ENCODE measurements around the gene CBLN3. TPM values are rescaled to one million over a fixed set of nuclear protein-coding genes. Genes with fewer than 3 reads are reported as not detected.

CBLN3 gene
- total RNA-seq, 2 donors from 2014 or later = 15.7 to 30.7 TPM

DNA sequence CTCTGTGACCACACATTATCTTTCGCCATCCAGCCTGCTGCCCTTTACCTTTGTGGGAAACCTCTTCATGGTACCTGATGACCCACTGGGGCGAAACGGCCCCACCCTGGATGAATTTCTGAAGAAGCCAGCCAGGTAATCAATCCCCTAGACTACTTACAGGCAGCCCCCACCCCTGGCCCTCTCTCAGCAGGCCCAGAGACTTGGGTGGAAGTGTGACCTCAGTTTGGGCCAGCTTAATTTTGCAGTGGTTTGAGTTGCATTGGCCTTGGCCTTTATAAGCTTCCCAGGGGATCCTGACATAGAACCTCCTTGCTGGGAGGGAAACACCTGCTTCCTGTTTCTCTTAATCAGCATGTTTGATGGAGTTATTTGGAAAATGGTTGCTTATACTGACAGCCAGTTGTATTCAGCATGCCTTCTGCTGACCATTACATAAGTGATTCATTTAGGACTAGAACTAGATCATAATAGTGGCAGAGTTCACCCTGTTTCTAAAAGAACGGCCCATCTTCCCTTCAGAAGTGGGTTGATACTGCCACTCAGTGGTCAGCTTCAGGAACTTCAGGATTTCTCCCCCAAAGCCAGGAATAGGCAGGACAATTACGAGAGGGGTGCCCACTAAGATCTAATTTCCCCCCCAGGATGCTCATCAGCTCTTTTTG is 7.0 kb upstream of the CBLN3 start:
- peak; percentile 33 to 47 for ATAC-seq (replicated peaks in 1 of 2)
- Mint-ChIP-seq H3K27me3 (ENCODE audit: low read depth) (no peaks in the 10 kb centered on the region), H3K4me1 (ENCODE audit: low read depth) (peaks cover 50% of the 10 kb centered on the region), H3K9me3 (no peaks in the 10 kb centered on the region), H3K27ac (peak overlapping the region; percentile 16), H3K4me3 (no peak overlapping the region), H3K36me3 (ENCODE audit: insufficient read depth in 2 of 2) (peaks cover 8 to 25% of the 10 kb centered on the region in 2 donors)
- DNase-seq = peak in 1 of 2 donors; percentile 41

DNA sequence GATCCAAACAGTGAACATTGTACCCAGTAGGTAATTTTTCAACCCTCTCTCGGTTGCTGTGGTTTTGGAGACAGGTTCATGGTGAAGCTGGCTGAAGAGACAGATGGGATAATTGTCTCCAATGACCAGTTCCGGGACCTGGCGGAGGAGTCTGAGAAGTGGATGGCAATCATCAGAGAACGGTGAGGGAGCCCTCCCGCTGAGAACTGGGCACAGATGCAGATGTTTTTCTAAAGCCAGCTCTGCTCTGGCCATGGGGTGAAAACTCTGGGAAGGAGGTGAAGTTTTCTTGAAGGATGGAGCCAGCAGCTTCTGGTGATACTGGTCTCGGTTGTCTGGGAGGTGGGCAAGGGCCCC is 6.5 kb upstream of the CBLN3 start:
- H3K9me3 Mint-ChIP-seq = no peaks in the 10 kb centered on the region
- peak overlapping the region; percentile 59 for H3K27ac Mint-ChIP-seq
- DNase-seq (no peak), ATAC-seq (replicated peaks in 1 of 2) (no peak)
- peaks cover 50% of the 10 kb centered on the region for H3K4me1 Mint-ChIP-seq (ENCODE audit: low read depth)
- H3K36me3 Mint-ChIP-seq (ENCODE audit: insufficient read depth in 2 of 2) = peaks cover 8 to 29% of the 10 kb centered on the region in 2 donors
- H3K27me3 Mint-ChIP-seq (ENCODE audit: low read depth) = no peaks in the 10 kb centered on the region
- no peak overlapping the region for H3K4me3 Mint-ChIP-seq

DNA sequence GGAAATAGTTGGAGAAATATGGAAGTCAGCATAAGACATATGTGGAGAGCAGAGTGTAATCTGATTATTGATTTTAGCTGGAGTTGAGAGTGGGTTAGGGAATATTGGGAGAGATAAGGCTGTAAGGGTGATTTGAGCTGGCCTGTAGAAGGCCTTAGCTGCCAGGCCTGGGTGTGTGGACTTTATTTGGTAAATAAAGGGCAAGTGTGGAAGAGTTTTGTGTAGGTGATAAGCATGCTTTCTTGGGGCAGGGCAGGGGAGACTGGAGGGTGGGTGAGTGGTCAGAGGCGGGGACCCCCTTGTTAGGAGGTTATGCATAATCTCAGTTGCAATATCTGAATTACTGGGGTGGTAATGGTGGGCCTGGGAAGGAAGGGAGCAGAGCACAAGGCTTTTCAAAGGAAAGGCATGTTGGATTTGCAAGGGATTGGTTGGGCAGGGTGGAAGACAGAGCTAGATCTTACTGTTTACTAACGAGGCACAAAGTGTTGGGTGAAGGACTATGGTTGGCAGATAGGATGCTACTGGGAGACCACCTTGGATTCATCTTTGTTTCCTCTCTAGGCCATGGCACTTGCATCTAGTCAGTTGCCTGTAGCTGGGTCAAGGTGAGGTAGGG is 5.8 kb upstream of the CBLN3 start:
- ATAC-seq (replicated peaks in 1 of 2) = no peak
- Mint-ChIP-seq H3K4me3 (no peak overlapping the region), H3K4me1 (ENCODE audit: low read depth) (peaks cover 45% of the 10 kb centered on the region), H3K9me3 (no peaks in the 10 kb centered on the region), H3K27ac (peak overlapping the region; percentile 59), H3K27me3 (ENCODE audit: low read depth) (no peaks in the 10 kb centered on the region), H3K36me3 (ENCODE audit: insufficient read depth in 2 of 2) (peaks cover 10 to 25% of the 10 kb centered on the region in 2 donors)
- no peak for DNase-seq

DNA sequence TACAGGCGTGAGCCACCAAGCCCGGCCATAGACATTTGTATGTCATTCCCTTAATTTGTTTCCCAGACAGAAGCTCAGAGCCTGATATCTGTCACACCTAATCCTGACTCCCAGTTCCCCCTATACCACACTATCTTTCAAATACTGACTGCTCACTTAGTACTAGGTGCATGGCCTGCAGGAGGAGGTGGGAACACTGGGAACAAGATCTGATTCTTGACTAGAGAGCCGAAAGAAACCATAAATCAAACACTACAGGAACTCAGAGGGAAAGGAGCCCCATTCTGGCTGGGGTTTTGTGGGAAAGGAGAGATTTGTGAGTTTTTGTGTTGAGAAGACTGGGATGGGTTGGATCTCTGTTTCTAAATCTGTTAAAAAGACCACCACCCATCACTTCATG is 5.2 kb upstream of the CBLN3 start:
- no peaks in the 10 kb centered on the region for H3K27me3 Mint-ChIP-seq (ENCODE audit: low read depth)
- peaks cover 10 to 24% of the 10 kb centered on the region in 2 donors for H3K36me3 Mint-ChIP-seq (ENCODE audit: insufficient read depth in 2 of 2)
- H3K4me1 Mint-ChIP-seq (ENCODE audit: low read depth) = peaks cover 44% of the 10 kb centered on the region
- no peak for DNase-seq
- no peak overlapping the region for H3K4me3 Mint-ChIP-seq
- H3K9me3 Mint-ChIP-seq = no peaks in the 10 kb centered on the region
- peak overlapping the region; percentile 29 for H3K27ac Mint-ChIP-seq
- ATAC-seq (replicated peaks in 1 of 2) = no peak

DNA sequence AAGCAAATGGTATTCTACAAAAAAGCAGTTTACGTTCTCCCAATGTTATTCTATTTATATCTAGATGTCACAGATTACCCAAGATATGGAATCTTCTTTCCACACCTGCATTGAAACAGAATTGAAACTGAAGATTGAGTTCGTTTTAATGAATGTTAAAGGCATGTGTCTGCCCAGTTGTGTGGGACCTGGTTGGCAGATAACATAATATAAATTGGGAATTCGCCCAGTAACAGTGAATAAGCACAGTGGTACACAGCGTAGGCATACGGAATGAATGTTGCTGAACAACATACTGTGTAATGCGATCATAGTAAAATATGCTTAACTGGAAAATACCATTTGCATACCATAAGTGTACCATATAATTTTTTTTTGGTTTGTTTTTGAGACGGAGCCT is 4.6 kb upstream of the CBLN3 start:
- peaks cover 10 to 24% of the 10 kb centered on the region in 2 donors for H3K36me3 Mint-ChIP-seq (ENCODE audit: insufficient read depth in 2 of 2)
- DNase-seq (no peak), ATAC-seq (replicated peaks in 1 of 2) (no peak)
- peaks cover 44% of the 10 kb centered on the region for H3K4me1 Mint-ChIP-seq (ENCODE audit: low read depth)
- H3K27ac Mint-ChIP-seq = no peak overlapping the region
- H3K4me3 Mint-ChIP-seq = no peak overlapping the region
- H3K9me3 Mint-ChIP-seq = no peaks in the 10 kb centered on the region
- H3K27me3 Mint-ChIP-seq (ENCODE audit: low read depth) = no peaks in the 10 kb centered on the region

DNA sequence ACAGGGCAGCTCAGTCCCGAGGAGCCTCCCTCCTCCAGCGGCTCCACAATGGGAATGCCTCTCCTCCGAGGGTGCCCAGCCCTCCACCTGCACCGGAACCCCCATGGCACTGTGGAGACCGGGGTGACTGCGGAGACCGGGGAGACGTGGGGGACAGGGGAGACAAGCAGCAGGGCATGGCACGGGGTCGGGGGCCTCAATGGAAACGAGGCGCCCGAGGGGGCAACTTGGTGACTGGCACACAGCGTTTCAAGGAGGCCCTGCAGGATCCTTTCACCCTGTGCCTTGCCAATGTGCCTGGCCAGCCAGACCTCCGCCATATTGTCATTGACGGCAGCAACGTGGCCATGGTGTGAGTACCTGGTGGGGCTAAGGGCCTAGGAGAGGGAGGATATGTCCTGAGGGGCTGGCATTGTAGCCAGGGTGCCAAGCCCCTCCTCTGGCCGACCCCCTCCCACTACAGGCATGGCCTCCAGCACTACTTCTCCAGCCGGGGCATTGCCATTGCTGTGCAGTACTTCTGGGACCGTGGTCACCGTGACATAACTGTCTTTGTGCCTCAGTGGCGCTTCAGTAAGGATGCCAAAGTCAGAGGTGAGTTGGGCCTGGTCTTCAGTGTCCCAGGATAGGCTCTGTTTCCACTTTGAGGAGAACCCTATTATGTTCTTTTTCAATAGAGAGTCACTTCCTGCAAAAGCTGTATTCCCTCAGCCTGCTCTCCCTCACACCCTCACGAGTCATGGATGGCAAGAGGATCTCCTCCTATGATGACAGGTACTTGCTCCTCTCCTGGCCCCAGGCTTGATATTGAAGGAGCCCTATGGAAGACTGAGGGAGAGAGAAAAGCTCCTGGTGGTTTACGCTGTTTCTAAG is 3.0 kb upstream of the CBLN3 start:
- Mint-ChIP-seq H3K4me1 (ENCODE audit: low read depth) (peaks cover 47% of the 10 kb centered on the region), H3K9me3 (no peaks in the 10 kb centered on the region), H3K4me3 (peak overlapping the region in 1 of 2 donors; percentile 90), H3K27ac (peak overlapping the region; percentile 58), H3K36me3 (ENCODE audit: insufficient read depth in 2 of 2) (peaks cover 10 to 24% of the 10 kb centered on the region in 2 donors), H3K27me3 (ENCODE audit: low read depth) (no peaks in the 10 kb centered on the region)
- no peak for DNase-seq
- ATAC-seq (replicated peaks in 1 of 2) = no peak

DNA sequence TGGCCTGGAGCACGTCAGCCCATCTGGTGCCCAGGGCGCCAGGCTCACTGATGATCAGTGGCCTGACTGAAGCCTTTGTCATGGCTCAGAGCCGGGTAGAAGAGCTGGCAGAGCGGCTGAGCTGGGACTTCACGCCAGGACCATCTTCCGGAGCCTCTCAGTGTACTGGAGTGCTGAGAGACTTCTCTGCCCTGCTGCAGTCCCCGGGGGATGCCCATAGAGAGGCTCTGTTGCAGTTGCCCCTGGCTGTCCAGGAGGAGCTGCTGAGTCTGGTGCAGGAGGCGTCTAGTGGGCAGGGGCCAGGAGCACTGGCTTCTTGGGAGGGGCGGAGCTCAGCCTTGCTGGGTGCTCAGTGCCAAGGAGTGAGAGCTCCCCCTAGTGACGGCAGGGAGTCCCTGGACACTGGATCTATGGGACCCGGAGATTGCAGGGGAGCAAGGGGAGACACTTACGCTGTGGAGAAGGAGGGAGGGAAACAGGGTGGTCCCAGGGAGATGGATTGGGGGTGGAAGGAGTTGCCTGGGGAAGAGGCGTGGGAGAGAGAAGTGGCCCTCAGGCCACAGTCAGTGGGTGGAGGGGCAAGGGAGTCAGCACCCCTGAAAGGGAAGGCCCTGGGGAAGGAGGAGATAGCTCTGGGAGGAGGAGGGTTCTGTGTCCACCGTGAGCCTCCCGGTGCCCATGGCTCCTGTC is 2.2 kb upstream of the CBLN3 start:
- Mint-ChIP-seq H3K27ac (peak overlapping the region; percentile 86), H3K4me1 (ENCODE audit: low read depth) (peaks cover 50% of the 10 kb centered on the region), H3K9me3 (no peaks in the 10 kb centered on the region), H3K27me3 (ENCODE audit: low read depth) (no peaks in the 10 kb centered on the region), H3K36me3 (ENCODE audit: insufficient read depth in 2 of 2) (peaks cover 10 to 24% of the 10 kb centered on the region in 2 donors), H3K4me3 (peak overlapping the region; percentile 90 to 93)
- ATAC-seq (replicated peaks in 1 of 2) (peak; percentile 57 to 61), DNase-seq (peak; percentile 92 to 93)

DNA sequence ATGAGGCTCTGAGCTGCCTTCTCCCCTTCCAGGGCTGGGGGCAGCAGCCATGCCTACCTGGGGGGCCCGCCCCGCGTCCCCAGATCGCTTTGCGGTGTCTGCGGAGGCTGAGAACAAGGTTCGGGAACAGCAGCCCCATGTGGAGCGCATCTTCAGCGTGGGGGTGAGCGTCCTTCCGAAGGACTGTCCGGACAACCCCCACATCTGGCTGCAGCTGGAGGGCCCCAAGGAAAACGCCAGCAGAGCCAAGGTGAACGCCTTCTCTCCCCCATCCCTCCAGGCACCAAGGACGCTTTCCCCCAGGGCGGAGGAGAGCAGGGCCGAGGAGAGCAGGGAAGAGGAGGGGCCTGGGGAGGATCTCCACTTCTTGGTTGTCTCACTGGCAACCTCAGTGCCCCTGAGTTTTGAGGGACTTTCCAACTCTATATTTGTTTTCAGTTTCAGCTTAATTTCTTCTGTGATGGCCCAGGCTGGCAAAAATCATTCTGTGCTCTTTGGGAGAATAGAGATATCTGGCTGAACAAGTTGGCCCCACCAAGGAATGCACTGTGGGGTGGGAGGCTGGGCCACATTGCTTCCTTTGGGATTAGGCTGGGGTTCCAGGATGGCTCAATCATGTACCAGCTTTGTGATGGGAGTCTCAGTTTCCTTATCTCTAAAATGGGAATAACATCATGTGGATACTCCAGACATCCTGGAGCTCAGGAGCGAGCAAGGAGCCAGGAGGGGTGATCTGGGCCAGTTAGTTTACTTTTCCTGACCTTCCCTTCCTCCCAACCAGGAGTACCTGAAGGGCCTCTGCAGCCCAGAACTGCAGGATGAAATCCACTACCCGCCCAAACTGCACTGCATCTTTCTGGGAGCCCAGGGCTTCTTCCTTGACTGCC is 1.5 kb upstream of the CBLN3 start:
- ATAC-seq (replicated peaks in 1 of 2) = peak; percentile 52 to 60
- DNase-seq = peak; percentile 78 to 80
- Mint-ChIP-seq H3K36me3 (ENCODE audit: insufficient read depth in 2 of 2) (peaks cover 10 to 23% of the 10 kb centered on the region in 2 donors), H3K9me3 (no peaks in the 10 kb centered on the region), H3K4me3 (peak overlapping the region; percentile 90 to 93), H3K4me1 (ENCODE audit: low read depth) (peaks cover 54% of the 10 kb centered on the region), H3K27me3 (ENCODE audit: low read depth) (no peaks in the 10 kb centered on the region), H3K27ac (peak overlapping the region; percentile 86)

DNA sequence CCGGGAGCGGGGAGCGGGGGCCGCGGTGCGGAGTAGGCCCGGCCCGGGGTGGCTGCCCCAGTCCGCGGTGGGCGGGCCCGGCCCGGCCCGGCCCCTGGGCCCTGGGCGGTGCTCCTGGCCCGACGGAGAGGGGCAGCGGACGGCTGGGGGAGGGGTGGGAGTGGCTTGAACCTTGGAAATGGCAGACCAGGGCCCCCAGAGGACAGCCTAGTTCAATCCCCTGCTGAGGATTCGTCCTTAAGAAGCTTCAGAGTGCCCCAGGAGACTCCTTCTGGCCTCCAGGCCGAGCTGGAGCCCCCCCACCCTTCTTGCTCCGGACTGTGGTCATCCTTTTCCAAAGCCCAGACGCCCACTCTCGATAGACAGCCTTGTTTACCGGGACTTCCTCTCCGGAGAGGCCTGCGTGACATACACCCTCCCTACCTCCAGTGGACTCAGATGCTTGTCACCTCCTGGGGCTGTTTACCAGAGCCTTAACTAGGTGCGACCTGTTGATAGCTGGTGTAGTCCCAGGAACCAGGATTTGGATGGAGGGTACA is 744 bp upstream of the CBLN3 start:
- DNase-seq = peak; percentile 77 to 83
- H3K4me1 Mint-ChIP-seq (ENCODE audit: low read depth) = peaks cover 59% of the 10 kb centered on the region
- no peaks in the 10 kb centered on the region for H3K27me3 Mint-ChIP-seq (ENCODE audit: low read depth)
- H3K4me3 Mint-ChIP-seq = peak overlapping the region; percentile 90 to 93
- peak; percentile 71 to 72 for ATAC-seq (replicated peaks in 1 of 2)
- H3K36me3 Mint-ChIP-seq (ENCODE audit: insufficient read depth in 2 of 2) = peaks cover 10 to 19% of the 10 kb centered on the region in 2 donors
- peak overlapping the region; percentile 86 for H3K27ac Mint-ChIP-seq
- no peaks in the 10 kb centered on the region for H3K9me3 Mint-ChIP-seq

DNA sequence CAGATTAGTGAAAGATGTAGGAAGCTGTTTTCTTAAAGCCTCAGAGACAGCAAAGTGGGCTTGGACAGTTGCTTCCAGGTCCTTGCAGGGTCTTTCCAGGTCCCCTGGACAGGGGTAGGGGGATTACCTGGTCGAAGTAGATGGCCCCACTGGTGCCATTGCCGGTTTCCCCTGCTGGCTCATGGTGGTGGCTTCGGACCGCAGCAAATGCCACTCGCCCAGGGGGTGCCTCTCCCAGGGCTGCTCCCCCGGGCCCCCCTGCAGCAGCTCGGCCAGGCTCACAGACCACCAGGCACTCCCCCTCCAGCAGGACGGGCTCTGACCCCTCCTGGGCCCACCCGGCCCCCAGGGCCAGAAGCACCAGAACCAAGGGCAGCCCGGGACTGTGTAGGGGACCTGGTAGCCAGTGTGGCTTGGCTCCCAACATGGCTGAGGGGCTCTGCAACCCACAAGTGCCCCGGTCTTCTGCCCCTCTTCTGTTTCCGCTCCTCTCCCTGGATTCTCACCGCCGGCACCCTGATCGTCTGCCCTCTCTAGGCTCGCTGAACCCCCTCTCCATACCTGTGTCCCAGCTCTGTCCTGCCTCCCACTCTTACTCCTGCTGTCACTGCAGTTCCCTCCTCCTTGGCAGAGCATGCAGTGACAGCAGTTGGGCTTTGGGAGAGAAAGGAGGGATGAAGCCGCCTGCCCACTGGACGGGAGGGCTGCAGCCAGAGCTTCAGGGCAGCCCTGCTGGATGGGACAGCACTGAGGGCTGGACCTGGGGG is 657 bp downstream of the CBLN3 start:
- no peaks in the 10 kb centered on the region for H3K9me3 Mint-ChIP-seq
- H3K4me3 Mint-ChIP-seq = peak overlapping the region; percentile 92

More for the DNA sequence above, 657 bp downstream of the CBLN3 start:
- Mint-ChIP-seq H3K4me1 (ENCODE audit: low read depth) (peaks cover 55% of the 10 kb centered on the region), H3K27me3 (ENCODE audit: low read depth) (no peaks in the 10 kb centered on the region), H3K36me3 (ENCODE audit: insufficient read depth in 2 of 2) (peaks cover 10 to 19% of the 10 kb centered on the region in 2 donors), H3K27ac (peak overlapping the region; percentile 96)
- DNase-seq = no peak
- no peak for ATAC-seq (replicated peaks in 1 of 2)

All from activated T-cell treated with anti-CD3 and anti-CD28 coated beads, Interleukin-2, amount 50 U/mL, for 72 hours (primary cell).